ENCODE data around the gene GRM2. TPM values are rescaled to one million over a fixed set of nuclear protein-coding genes. Genes with fewer than 3 reads are reported as not detected.

GRM2 gene
- total and polyA plus RNA-seq, 2 of the 8 experiments (the other 6 are each of a cell fraction or from before 2014, with no cell fraction given) = 3.9 to 10.5 TPM

DNA sequence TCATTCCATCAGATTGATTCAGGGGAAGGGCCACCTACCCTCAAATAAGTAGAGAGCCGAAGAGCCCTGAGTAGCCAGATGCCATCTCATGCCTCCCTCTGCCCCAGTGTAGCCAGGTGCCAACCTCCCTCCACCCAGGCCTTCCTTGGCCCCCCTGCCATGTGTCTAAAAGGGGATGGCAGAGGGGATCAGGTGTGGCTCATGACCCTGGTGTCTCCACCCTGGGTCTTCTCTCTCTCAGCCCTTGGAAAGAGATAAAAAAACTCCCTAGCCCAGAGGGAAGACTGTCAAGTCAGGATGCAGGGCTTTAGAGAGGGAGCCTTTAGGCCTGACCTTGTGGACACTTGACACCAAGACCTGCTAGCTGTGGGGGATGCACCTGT lies 5.2 kb downstream of the GRM2 start (continued):
- TF ChIP-seq CBX8 (IDR thresholded peaks at IDR 0.05; ENCODE audit: borderline replicate concordance, low read depth, low read length) (no peak), RFX5 (IDR thresholded peaks at IDR 0.05; ENCODE audit: borderline replicate concordance, low read depth, low read length) (no peak), JUND (IDR thresholded peaks at IDR 0.05; ENCODE audit: low read length) (no peak), FOSL1 (IDR thresholded peaks at IDR 0.05; ENCODE audit: insufficient read depth, low read depth, low read length) (no peak), BCL11A (IDR thresholded peaks at IDR 0.05; ENCODE audit: low read depth in 2 of 2, low read length in 2 of 2) (no peak)

Data from H1 (cell line).